Measurements from ENCODE around the gene SPATA21.
"Not testable (repeated sequence)": the region's sequence is repeated elsewhere in the genome, so short reads cannot be mapped to it uniquely, and the experiment has no call there.

Gene SPATA21

GRCh38 chr1:16436946-16437474 lies at the start of gene SPATA21:
Gene SPATA21 (minus strand): TSS chr1:16437424. CDS start chr1:16431371, 6,053 bp downstream.
- DNase-seq (ENCODE audit: low read depth in 2 of 3, low spot score in 1 of 3) = no peak

GRCh38 chr1:16487011-16487410 lies 49.8 kb upstream of the SPATA21 start:
- DNase-seq (ENCODE audit: low read depth in 2 of 3, low spot score in 1 of 3) = not testable (repeated sequence)

- DNase-seq (ENCODE audit: low read depth in 2 of 3, low spot score in 1 of 3) = not testable (repeated sequence)
Measured at GRCh38 chr1:16486316-16486715, 49.1 kb upstream of the SPATA21 start.

- DNase-seq (ENCODE audit: low read depth in 2 of 3, low spot score in 1 of 3) = no peak
Measured at GRCh38 chr1:16484931-16485330, 47.7 kb upstream of the SPATA21 start.

GRCh38 chr1:16484501-16484835 lies 47.2 kb upstream of the SPATA21 start:
- DNase-seq (ENCODE audit: low read depth in 2 of 3, low spot score in 1 of 3) = no peak

GRCh38 chr1:16483639-16484500 lies 46.6 kb upstream of the SPATA21 start:
- not testable (repeated sequence) for DNase-seq (ENCODE audit: low read depth in 2 of 3, low spot score in 1 of 3)

- not testable (repeated sequence) for DNase-seq (ENCODE audit: low read depth in 2 of 3, low spot score in 1 of 3)
Measured at GRCh38 chr1:16483146-16483545, 45.9 kb upstream of the SPATA21 start.

- no peak for DNase-seq (ENCODE audit: low read depth in 2 of 3, low spot score in 1 of 3)
Measured at GRCh38 chr1:16478091-16478490, 40.9 kb upstream of the SPATA21 start.

GRCh38 chr1:16475771-16476770 lies 38.8 kb upstream of the SPATA21 start:
- DNase-seq (ENCODE audit: low read depth in 2 of 3, low spot score in 1 of 3) = not testable (repeated sequence)

GRCh38 chr1:16474891-16475290 lies 37.7 kb upstream of the SPATA21 start:
- not testable (repeated sequence) for DNase-seq (ENCODE audit: low read depth in 2 of 3, low spot score in 1 of 3)

- DNase-seq (ENCODE audit: low read depth in 2 of 3, low spot score in 1 of 3) = no peak
Measured at GRCh38 chr1:16474166-16474800, 37.1 kb upstream of the SPATA21 start.

GRCh38 chr1:16468558-16468957 lies 31.3 kb upstream of the SPATA21 start:
- no peak for DNase-seq (ENCODE audit: low read depth in 2 of 3, low spot score in 1 of 3)

- DNase-seq (ENCODE audit: low read depth in 2 of 3, low spot score in 1 of 3) = no peak
Measured at GRCh38 chr1:16464917-16465625, 27.8 kb upstream of the SPATA21 start.

- no peak for DNase-seq (ENCODE audit: low read depth in 2 of 3, low spot score in 1 of 3)
Measured at GRCh38 chr1:16462773-16463330, 25.6 kb upstream of the SPATA21 start.

- DNase-seq (ENCODE audit: low read depth in 2 of 3, low spot score in 1 of 3) = no peak
Measured at GRCh38 chr1:16461681-16462080, 24.5 kb upstream of the SPATA21 start.

GRCh38 chr1:16459352-16459925 lies 22.2 kb upstream of the SPATA21 start:
- no peak for DNase-seq (ENCODE audit: low read depth in 2 of 3, low spot score in 1 of 3)

GRCh38 chr1:16458831-16459230 lies 21.6 kb upstream of the SPATA21 start:
- DNase-seq (ENCODE audit: low read depth in 2 of 3, low spot score in 1 of 3) = no peak

GRCh38 chr1:16456151-16456550 lies 18.9 kb upstream of the SPATA21 start:
- DNase-seq (ENCODE audit: low read depth in 2 of 3, low spot score in 1 of 3) = not testable (repeated sequence)

GRCh38 chr1:16454909-16455308 lies 17.7 kb upstream of the SPATA21 start:
- not testable (repeated sequence) for DNase-seq (ENCODE audit: low read depth in 2 of 3, low spot score in 1 of 3)
